ENCODE results near the gene CNNM2.

Gene CNNM2

DNA sequence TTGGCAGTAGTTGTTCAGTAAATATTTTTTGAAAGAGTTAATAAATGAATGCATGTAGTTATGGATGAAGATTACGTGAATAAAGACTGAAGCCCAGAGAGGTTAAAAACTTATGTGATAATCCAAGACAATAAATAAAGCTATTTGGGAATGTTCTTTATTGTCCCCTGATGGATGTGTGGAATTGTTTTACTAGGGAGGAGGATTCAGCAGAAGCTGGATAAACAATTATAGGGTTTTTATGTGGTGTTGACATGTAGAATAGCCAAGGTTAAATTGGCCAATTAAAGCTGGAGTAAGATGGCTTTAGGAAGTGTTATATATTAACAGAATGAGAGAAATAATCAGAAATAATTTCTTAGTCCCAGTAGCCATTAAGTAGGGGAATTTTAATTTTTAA lies 66.0 kb downstream of the CNNM2 start (continued):
- TF ChIP-seq, protein P1, sequence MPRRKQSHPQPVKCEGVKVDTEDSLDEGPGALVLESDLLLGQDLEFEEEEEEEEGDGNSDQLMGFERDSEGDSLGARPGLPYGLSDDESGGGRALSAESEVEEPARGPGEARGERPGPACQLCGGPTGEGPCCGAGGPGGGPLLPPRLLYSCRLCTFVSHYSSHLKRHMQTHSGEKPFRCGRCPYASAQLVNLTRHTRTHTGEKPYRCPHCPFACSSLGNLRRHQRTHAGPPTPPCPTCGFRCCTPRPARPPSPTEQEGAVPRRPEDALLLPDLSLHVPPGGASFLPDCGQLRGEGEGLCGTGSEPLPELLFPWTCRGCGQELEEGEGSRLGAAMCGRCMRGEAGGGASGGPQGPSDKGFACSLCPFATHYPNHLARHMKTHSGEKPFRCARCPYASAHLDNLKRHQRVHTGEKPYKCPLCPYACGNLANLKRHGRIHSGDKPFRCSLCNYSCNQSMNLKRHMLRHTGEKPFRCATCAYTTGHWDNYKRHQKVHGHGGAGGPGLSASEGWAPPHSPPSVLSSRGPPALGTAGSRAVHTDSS (tag by site-specific recombination; IDR thresholded peaks at IDR 0.05): peak; percentile 49; the same call in 1 of the 2 replicates
- TF ChIP-seq OSR2 (tag by site-specific recombination; IDR thresholded peaks at IDR 0.05): peak; percentile 87
- 0 out of 2 replicates have a peak, but pooled peaks have one; percentile 59 for TF ChIP-seq ZNF10 (tag by site-specific recombination; IDR thresholded peaks at IDR 0.05)

DNA sequence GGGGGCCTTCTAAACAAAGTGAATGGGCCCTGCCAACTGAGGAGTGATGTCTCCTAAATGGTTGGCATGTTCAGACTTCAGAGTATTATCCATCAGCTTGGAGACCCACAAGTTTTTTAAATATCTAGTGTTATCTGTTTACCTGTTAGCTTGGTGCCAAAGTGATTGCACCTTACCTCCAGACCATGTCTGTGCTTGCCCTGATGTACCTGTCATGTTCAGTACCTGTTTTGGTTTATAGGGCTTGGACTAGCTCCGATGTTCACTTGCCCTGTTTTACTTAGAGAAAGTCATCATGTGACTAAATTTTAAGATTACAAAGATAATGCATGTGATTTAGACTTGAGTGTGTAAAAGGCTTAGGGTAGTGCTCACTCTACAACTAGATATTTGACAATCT lies 67.7 kb downstream of the CNNM2 start:
- Histone ChIP-seq H3K9me3 (ENCODE audit: control insufficient read depth, insufficient read depth, low read depth, low read length) (no peaks in the 10 kb centered on the region), H3K36me3 (ENCODE audit: control insufficient read depth in 2 of 2, insufficient read depth in 1 of 2, low read length in 2 of 2) (no peaks in the 10 kb centered on the region), H3K27ac (ENCODE audit: extremely low read depth, low read depth, low read length) (no peak overlapping the region), H3K4me3 (ENCODE audit: low read depth, low read length) (no peak overlapping the region), H3K4me1 (ENCODE audit: control insufficient read depth, insufficient read depth, low read length) (peaks cover 3% of the 10 kb centered on the region; the same call in 1 of the 2 replicates)
- TF ChIP-seq KLF8 (tag by site-specific recombination; IDR thresholded peaks at IDR 0.05): no peak
- TF ChIP-seq, protein P1 (tag by site-specific recombination; IDR thresholded peaks at IDR 0.05): no peak
- TF ChIP-seq, protein P2, sequence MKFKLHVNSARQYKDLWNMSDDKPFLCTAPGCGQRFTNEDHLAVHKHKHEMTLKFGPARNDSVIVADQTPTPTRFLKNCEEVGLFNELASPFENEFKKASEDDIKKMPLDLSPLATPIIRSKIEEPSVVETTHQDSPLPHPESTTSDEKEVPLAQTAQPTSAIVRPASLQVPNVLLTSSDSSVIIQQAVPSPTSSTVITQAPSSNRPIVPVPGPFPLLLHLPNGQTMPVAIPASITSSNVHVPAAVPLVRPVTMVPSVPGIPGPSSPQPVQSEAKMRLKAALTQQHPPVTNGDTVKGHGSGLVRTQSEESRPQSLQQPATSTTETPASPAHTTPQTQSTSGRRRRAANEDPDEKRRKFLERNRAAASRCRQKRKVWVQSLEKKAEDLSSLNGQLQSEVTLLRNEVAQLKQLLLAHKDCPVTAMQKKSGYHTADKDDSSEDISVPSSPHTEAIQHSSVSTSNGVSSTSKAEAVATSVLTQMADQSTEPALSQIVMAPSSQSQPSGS (tag by site-specific recombination; IDR thresholded peaks at IDR 0.05; ENCODE audit: low read depth): no peak
- TF ChIP-seq, protein P3, sequence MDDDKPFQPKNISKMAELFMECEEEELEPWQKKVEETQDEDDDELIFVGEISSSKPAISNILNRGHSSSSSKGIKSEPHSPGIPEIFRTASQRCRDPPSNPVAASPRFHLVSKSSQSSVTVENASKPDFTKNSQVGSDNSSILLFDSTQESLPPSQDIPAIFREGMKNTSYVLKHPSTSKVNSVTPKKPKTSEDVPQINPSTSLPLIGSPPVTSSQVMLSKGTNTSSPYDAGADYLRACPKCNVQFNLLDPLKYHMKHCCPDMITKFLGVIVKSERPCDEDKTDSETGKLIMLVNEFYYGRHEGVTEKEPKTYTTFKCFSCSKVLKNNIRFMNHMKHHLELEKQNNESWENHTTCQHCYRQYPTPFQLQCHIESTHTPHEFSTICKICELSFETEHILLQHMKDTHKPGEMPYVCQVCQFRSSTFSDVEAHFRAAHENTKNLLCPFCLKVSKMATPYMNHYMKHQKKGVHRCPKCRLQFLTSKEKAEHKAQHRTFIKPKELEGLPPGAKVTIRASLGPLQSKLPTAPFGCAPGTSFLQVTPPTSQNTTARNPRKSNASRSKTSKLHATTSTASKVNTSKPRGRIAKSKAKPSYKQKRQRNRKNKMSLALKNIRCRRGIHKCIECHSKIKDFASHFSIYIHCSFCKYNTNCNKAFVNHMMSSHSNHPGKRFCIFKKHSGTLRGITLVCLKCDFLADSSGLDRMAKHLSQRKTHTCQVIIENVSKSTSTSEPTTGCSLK (tag by site-specific recombination; IDR thresholded peaks at IDR 0.05): no peak
- no peak for TF ChIP-seq ZNF112 (tag by site-specific recombination; IDR thresholded peaks at IDR 0.05)
- TF ChIP-seq FEZF1 (tag by site-specific recombination; IDR thresholded peaks at IDR 0.05): no peak
- no peak for TF ChIP-seq GFI1B (tag by site-specific recombination; IDR thresholded peaks at IDR 0.05)
- TF ChIP-seq ZBTB8A (tag by site-specific recombination; IDR thresholded peaks at IDR 0.05): no peak
- TF ChIP-seq, protein P4, sequence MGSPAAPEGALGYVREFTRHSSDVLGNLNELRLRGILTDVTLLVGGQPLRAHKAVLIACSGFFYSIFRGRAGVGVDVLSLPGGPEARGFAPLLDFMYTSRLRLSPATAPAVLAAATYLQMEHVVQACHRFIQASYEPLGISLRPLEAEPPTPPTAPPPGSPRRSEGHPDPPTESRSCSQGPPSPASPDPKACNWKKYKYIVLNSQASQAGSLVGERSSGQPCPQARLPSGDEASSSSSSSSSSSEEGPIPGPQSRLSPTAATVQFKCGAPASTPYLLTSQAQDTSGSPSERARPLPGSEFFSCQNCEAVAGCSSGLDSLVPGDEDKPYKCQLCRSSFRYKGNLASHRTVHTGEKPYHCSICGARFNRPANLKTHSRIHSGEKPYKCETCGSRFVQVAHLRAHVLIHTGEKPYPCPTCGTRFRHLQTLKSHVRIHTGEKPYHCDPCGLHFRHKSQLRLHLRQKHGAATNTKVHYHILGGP (tag by site-specific recombination; IDR thresholded peaks at IDR 0.05): no peak
- TF ChIP-seq EGR2 (tag by site-specific recombination; IDR thresholded peaks at IDR 0.05; ENCODE audit: low read depth): no peak
- no peak for TF ChIP-seq ZNF623 (tag by site-specific recombination; IDR thresholded peaks at IDR 0.05)
- TF ChIP-seq ZIC2 (tag by site-specific recombination; IDR thresholded peaks at IDR 0.05): no peak
- no peak for TF ChIP-seq ZNF530 (tag by site-specific recombination; IDR thresholded peaks at IDR 0.05; ENCODE audit: low read depth)
- ChIA-PET CTCF (interaction anchor here (0.8 kb wide), 2 partner anchors 19 to 259 kb away, joined by 3 read pairs; no protein-coding TSS in a partner anchor), POLR2A (no interaction called here)

All from HEK293 (cell line).